Measurements from ENCODE around the gene XDH.

DNA sequence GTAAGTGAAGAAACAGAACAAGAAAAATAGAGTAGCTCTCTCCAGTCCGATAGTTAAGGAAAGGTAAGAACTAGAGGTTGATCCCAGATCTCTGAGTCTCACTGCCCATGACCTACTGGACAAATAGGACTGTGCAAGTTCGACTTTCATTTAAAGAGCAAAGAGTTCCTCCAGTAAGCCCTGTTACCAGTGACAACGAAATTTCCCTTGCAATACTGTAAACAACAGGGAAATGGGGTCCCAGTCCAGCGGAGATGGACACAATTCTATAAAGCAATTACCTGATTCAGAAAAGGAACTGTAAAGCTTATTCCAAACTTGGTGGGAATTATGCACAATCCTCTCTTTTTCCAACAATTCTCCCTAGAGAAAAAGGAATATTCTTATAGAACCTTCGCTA lies 65.9 kb downstream of the XDH start:
- TF ChIP-seq, protein P1, sequence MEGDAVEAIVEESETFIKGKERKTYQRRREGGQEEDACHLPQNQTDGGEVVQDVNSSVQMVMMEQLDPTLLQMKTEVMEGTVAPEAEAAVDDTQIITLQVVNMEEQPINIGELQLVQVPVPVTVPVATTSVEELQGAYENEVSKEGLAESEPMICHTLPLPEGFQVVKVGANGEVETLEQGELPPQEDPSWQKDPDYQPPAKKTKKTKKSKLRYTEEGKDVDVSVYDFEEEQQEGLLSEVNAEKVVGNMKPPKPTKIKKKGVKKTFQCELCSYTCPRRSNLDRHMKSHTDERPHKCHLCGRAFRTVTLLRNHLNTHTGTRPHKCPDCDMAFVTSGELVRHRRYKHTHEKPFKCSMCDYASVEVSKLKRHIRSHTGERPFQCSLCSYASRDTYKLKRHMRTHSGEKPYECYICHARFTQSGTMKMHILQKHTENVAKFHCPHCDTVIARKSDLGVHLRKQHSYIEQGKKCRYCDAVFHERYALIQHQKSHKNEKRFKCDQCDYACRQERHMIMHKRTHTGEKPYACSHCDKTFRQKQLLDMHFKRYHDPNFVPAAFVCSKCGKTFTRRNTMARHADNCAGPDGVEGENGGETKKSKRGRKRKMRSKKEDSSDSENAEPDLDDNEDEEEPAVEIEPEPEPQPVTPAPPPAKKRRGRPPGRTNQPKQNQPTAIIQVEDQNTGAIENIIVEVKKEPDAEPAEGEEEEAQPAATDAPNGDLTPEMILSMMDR (IDR thresholded peaks at IDR 0.05): no peak
- no peak for TF ChIP-seq EZH2 (IDR thresholded peaks at IDR 0.05)
